ENCODE data around the gene PI3. TPM values are rescaled to one million over a fixed set of nuclear protein-coding genes. Genes with fewer than 3 reads are reported as not detected.
A peak's percentile ranks its signal among the peaks of the same experiment; 100 is the strongest.
"Not testable (repeated sequence)": the region's sequence is repeated elsewhere in the genome, so short reads cannot be mapped to it uniquely, and the experiment has no call there.

PI3 gene
- total RNA-seq, result 9.2 TPM
- long read RNA-seq, partial matches to known transcripts, result 0 of 1 reads
- long read RNA-seq, other reads (novel, unspliced or antisense), result 0 of 1 reads

- DNase-seq (peak; percentile 76), ATAC-seq (peak; percentile 35 to 67)
- Histone ChIP-seq H3K27me3 (ENCODE audit: low read depth) (peaks cover 16% of the 10 kb centered on the region), H3K4me1 (no peaks in the 10 kb centered on the region), H3K4me3 (no peak within 1 kb of the TSS), H3K27ac (no peak within 1 kb of the TSS), H3K9me3 (no peaks in the 10 kb centered on the region), H3K36me3 (no peaks in the 10 kb centered on the region)
- intact Hi-C loops (cut with DNase I), result no loop called here
- TF ChIP-seq CTCF (IDR thresholded peaks at IDR 0.05), result no peak
Observed at GRCh38 chr20:45174434-45175364, at the start of gene PI3. PI3 (plus strand) TSS chr20:45174902; CDS start chr20:45174923, 21 bp downstream.

- no peaks in the 10 kb centered on the region for H3K36me3 ChIP-seq
Observed at GRCh38 chr20:45128099-45128498, 46.6 kb upstream of the PI3 start.

GRCh38 chr20:45136911-45137310 lies 37.8 kb upstream of the PI3 start:
- TF ChIP-seq CTCF (IDR thresholded peaks at IDR 0.05), result no peak
- H3K4me1 ChIP-seq, result no peaks in the 10 kb centered on the region
- H3K27ac ChIP-seq, result no peak overlapping the region
- H3K9me3 ChIP-seq, result no peaks in the 10 kb centered on the region
- DNase-seq, result no peak
- H3K36me3 ChIP-seq, result no peaks in the 10 kb centered on the region
- no peaks in the 10 kb centered on the region for H3K27me3 ChIP-seq (ENCODE audit: low read depth)
- ATAC-seq, result no peak
- H3K4me3 ChIP-seq, result no peak overlapping the region
- intact Hi-C loops (cut with DNase I), result no loop called here

More at GRCh38 chr20:45128099-45128498, 46.6 kb upstream of the PI3 start:
- intact Hi-C loops (cut with DNase I), result no loop called here
- H3K9me3 ChIP-seq, result no peaks in the 10 kb centered on the region
- peak; percentile 83 for ATAC-seq
- no peaks in the 10 kb centered on the region for H3K27me3 ChIP-seq (ENCODE audit: low read depth)
- no peak overlapping the region for H3K4me3 ChIP-seq
- no peak for TF ChIP-seq CTCF (IDR thresholded peaks at IDR 0.05)
- DNase-seq, result no peak
- peaks cover 12% of the 10 kb centered on the region for H3K4me1 ChIP-seq
- H3K27ac ChIP-seq, result peak overlapping the region; percentile 56

- peak; percentile 84 for DNase-seq
- peak; percentile 70 for TF ChIP-seq CTCF (IDR thresholded peaks at IDR 0.05)
- no peak overlapping the region for H3K4me3 ChIP-seq
- no peak overlapping the region for H3K27ac ChIP-seq
- intact Hi-C loops (cut with DNase I), result no loop called here
- no peaks in the 10 kb centered on the region for H3K9me3 ChIP-seq
- peak; percentile 85 to 86 for ATAC-seq
- no peaks in the 10 kb centered on the region for H3K4me1 ChIP-seq
- no peaks in the 10 kb centered on the region for H3K27me3 ChIP-seq (ENCODE audit: low read depth)
- H3K36me3 ChIP-seq, result no peaks in the 10 kb centered on the region
Observed at GRCh38 chr20:45138561-45139300, 36.0 kb upstream of the PI3 start.

- H3K27me3 ChIP-seq (ENCODE audit: low read depth); intact Hi-C loops (cut with DNase I); H3K27ac ChIP-seq; H3K4me3 ChIP-seq; ATAC-seq; DNase-seq; H3K9me3 ChIP-seq; H3K4me1 ChIP-seq; H3K36me3 ChIP-seq: not testable (repeated sequence)
Observed at GRCh38 chr20:45139733-45140375, 34.8 kb upstream of the PI3 start.

Measured in lower lobe of right lung (tissue), 2 donors.